Measurements from ENCODE around the gene CYP4A22. TPM values are rescaled to one million over a fixed set of nuclear protein-coding genes. Genes with fewer than 3 reads are reported as not detected.

The CYP4A22 gene
- total and polyA plus RNA-seq, 9 of the 15 experiments (the other 6 are each of a cell fraction or from before 2014, with no cell fraction given): 0.07 TPM; not detected in 8

DNA sequence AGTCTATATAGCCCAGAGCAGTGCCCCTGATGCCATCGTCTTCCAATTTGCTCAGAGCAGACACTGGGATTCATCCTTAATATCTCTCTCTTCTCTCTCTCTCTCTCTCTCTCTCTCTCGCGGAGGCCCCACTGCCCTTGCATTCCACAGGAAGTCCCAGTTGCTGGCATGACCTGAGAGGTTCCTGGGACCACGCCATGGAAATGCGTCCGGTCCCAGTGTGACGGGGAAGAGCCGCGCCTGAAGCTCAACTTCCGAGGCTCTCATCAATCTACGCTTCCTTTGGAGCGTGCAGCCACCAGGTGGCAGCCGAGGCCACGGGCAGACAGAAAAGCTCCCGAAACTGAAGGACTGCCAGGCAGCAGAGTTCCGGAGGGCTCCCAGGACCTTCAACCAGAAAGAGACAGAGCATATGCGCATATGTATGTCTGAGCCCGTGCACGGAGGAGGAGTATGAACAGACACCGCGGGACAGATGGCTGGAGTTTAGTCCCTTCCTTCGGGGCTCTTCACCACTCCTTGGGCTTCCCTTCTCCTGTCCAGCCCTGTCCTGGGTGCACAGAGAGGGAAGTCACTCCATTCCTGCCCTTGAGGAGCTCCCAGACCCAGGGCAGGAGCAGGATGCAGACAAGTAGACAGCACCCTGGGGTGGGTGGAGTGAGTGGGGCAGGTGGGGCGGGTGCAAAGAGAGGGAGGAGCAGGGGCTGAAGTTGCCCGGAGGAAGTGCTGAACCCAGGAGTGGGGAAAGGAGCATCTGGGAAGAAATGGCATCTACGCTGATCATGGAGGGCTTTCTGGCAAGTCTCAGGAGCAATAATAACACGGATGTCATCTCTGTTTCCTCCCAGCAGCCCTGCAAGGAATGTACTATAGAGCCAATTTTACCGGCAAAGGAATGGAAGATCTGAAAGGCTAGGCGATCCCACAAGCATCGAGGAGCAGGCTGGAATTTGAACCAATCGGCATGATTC, 42.1 kb downstream of the CYP4A22 start:
- Histone ChIP-seq H2AFZ (ENCODE audit: low read depth, low read length) (peak overlapping the region; percentile 77), H3K36me3 (ENCODE audit: control insufficient read depth, insufficient read depth, low read length) (no peaks in the 10 kb centered on the region), H3K27me3 (ENCODE audit: control insufficient read depth in 2 of 2, insufficient read depth in 2 of 2, low read length in 2 of 2) (no peaks in the 10 kb centered on the region; a peak in 1 of 5 replicates), H3K79me2 (ENCODE audit: control insufficient read depth, insufficient read depth, low read length) (peaks cover 8% of the 10 kb centered on the region; the same call in 2 of the 3 replicates), H3K27ac (ENCODE audit: extremely low read depth, low read depth, low read length) (peak overlapping the region; percentile 91), H3K4me2 (ENCODE audit: insufficient read depth, low read length) (peak overlapping the region; percentile 86), H3K9me1 (ENCODE audit: control insufficient read depth, insufficient read depth, low read length) (no peaks in the 10 kb centered on the region), H3K9ac (ENCODE audit: insufficient read depth in 1 of 2, low read depth in 2 of 2, low read length in 2 of 2) (peak overlapping the region; percentile 63 to 80), H4K20me1 (replicated peaks; ENCODE audit: control insufficient read depth, insufficient read depth, low read length) (no peaks in the 10 kb centered on the region), H3K9me3 (replicated peaks; ENCODE audit: control insufficient read depth, insufficient read depth, low read depth, low read length) (no peaks in the 10 kb centered on the region), H3K4me1 (replicated peaks in 1 of 2; ENCODE audit: control insufficient read depth in 2 of 2, insufficient read depth in 2 of 2, low read length in 2 of 2) (peaks cover 46 to 56% of the 10 kb centered on the region in 2 experiments), H3K4me3 (peak overlapping the region; percentile 31)
- ChIA-PET CTCF (ENCODE audit: low intra/inter-chr PET ratio) (interaction anchor here (0.5 to 3.8 kb wide), 10 partner anchors 55 to 625 kb away, joined by 3 to 28 read pairs (median 4); no protein-coding TSS in a partner anchor), POLR2A (interaction anchor here (0.5 to 7.1 kb wide), 28 partner anchors 9 to 531 kb away, joined by 3 to 65 read pairs (median 4); partner anchors contain the start of genes CYP4B1, PDZK1IP1 and STIL)
- intact Hi-C loops (cut with micrococcal nuclease): loop anchor here (1.0 to 10.0 kb wide), 7 partner anchors 59 to 533 kb away; no protein-coding TSS in a partner anchor
- in situ Hi-C loops (cut with MboI): loop anchor here (10.0 kb wide), 1 partner anchor 245 kb away; no protein-coding TSS in a partner anchor
- peak; percentile 61 for ATAC-seq
- BruUV-seq (replicated peaks): no TSS peak
- 7% methylated on average over 27 of the region's 30 CpGs for WGBS (ENCODE audit: insufficient coverage, low coverage, missing lambda C conversion rate)
- peak; percentile 85 to 99 (median 86) for DNase-seq (ENCODE audit: extremely low read depth in 1 of 4, low spot score in 3 of 4)
- peak; percentile 92 for FAIRE-seq
- TF ChIP-seq NR2C2 (CRISPR knock-in tag; IDR thresholded peaks at IDR 0.05) (no peak), NR2C2 (tag; IDR thresholded peaks at IDR 0.05) (peak; percentile 87), PRDM10 (IDR thresholded peaks at IDR 0.05; ENCODE audit: partially characterized antibody) (peak; percentile 10), CTBP1 (IDR thresholded peaks at IDR 0.05; ENCODE audit: borderline replicate concordance) (peak; percentile 90; the same call in 1 of the 2 replicates), KAT7 (CRISPR knock-in tag; IDR thresholded peaks at IDR 0.05; ENCODE audit: borderline replicate concordance) (peak; percentile 19; the same call in 1 of the 2 replicates), E2F1 (CRISPR knock-in tag; IDR thresholded peaks at IDR 0.05) (0 out of 2 replicates have a peak, but pooled peaks have one; percentile 53), SMARCE1 (IDR thresholded peaks at IDR 0.05) (peak; percentile 29; the same call in 1 of the 2 replicates), NFE2L1 (tag; IDR thresholded peaks at IDR 0.05; ENCODE audit: borderline replicate concordance, low read depth) (no peak), POLR2G (IDR thresholded peaks at IDR 0.05; ENCODE audit: low read depth, low read length) (peak; percentile 80)
- TF ChIP-seq, protein P1, sequence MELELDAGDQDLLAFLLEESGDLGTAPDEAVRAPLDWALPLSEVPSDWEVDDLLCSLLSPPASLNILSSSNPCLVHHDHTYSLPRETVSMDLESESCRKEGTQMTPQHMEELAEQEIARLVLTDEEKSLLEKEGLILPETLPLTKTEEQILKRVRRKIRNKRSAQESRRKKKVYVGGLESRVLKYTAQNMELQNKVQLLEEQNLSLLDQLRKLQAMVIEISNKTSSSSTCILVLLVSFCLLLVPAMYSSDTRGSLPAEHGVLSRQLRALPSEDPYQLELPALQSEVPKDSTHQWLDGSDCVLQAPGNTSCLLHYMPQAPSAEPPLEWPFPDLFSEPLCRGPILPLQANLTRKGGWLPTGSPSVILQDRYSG (tag; conservative IDR thresholded peaks at IDR 0.05; ENCODE audit: low read depth): 0 out of 2 replicates have a peak, but pooled peaks have one; percentile 46

All from K562 (cell line).